Measurements from ENCODE around the gene MYO1E. TPM values are rescaled to one million over a fixed set of nuclear protein-coding genes. Genes with fewer than 3 reads are reported as not detected.
A peak's percentile ranks its signal among the peaks of the same experiment; 100 is the strongest.

MYO1E gene
- total and polyA plus RNA-seq, 2 of the 4 experiments (the other 2 are of a cell fraction) = 13.4 to 37.3 TPM

- no CpG with 5 or more reads among the region's 6 CpGs for WGBS, 2 experiments (ENCODE audit: extremely low coverage in 2 of 2, insufficient read length in 1 of 2)
- in situ Hi-C loops (cut with MboI; ENCODE audit: low sequenced_read_pairs) (loop anchor here (10.0 kb wide), 1 partner anchor 198 kb away; no protein-coding TSS in a partner anchor), intact Hi-C loops (cut with micrococcal nuclease) (loop anchor here (1.0 to 10.0 kb wide), 3 partner anchors 76 to 388 kb away; partner anchors contain the start of gene RNF111), dilution Hi-C loops (cut with HindIII; ENCODE audit: low sequenced_read_pairs, unreplicated experiment) (no loop called here)
- Histone ChIP-seq H3K79me1 (ENCODE audit: low read depth in 1 of 2, low read length in 2 of 2) (peaks cover 19 to 38% of the 10 kb centered on the region in 2 experiments), H3K23ac (ENCODE audit: low read depth, low read length) (peak overlapping the region; percentile 98), H2BK120ac (ENCODE audit: low read depth, low read length) (peak overlapping the region; percentile 94), H2AFZ (replicated peaks; ENCODE audit: low read length, poor library complexity) (peak overlapping the region; percentile 89), H3K4ac (ENCODE audit: low read depth, low read length) (peak overlapping the region; percentile 95), H3K4me3 (ENCODE audit: insufficient read depth, low read depth, low read length) (peak overlapping the region; percentile 67), H3K27me3 (ENCODE audit: control insufficient read depth, insufficient read depth, low read length) (no peaks in the 10 kb centered on the region), H3K4me1 (ENCODE audit: control insufficient read depth, insufficient read depth, low read length) (peaks cover 3% of the 10 kb centered on the region; the same call in 1 of the 2 replicates), H3K9me1 (ENCODE audit: insufficient read depth, low read length) (peaks cover 3% of the 10 kb centered on the region), H3K4me2 (ENCODE audit: low read depth, low read length) (peak overlapping the region; percentile 83), H3K18ac (ENCODE audit: low read depth, low read length) (peak overlapping the region; percentile 86; the same call in 1 of the 2 replicates), H2BK5ac (ENCODE audit: low read depth, low read length, poor library complexity, severe bottlenecking) (peak overlapping the region; percentile 91), H4K8ac (ENCODE audit: low read depth in 2 of 2, low read length in 2 of 2) (peak overlapping the region; percentile 52 to 91; a peak in 3 of 4 replicates), H3K27ac (ENCODE audit: insufficient read depth, low read length) (peak overlapping the region; percentile 67), H2AK9ac (replicated peaks; ENCODE audit: low read depth, low read length, poor library complexity) (peak overlapping the region; percentile 79), H3K14ac (replicated peaks; ENCODE audit: low read depth, low read length) (peak overlapping the region; percentile 99), H3K36me3 (ENCODE audit: control insufficient read depth, insufficient read depth, low read length) (no peaks in the 10 kb centered on the region), H2BK15ac (ENCODE audit: low read depth, low read length) (peak overlapping the region; percentile 75; the same call in 1 of the 3 replicates), H2BK20ac (ENCODE audit: low read depth, low read length) (peak overlapping the region; percentile 89; the same call in 1 of the 2 replicates), H3K9me3 (ENCODE audit: control insufficient read depth, insufficient read depth, low read length) (no peaks in the 10 kb centered on the region), H4K5ac (ENCODE audit: low read depth, low read length) (peak overlapping the region; percentile 50), H3K56ac (ENCODE audit: extremely low read depth, insufficient read depth, low read length) (peak overlapping the region; percentile 97), H3K9ac (ENCODE audit: low read depth, low read length) (peak overlapping the region; percentile 86), H2AK5ac (ENCODE audit: low read depth, low read length) (peak overlapping the region; percentile 51; the same call in 1 of the 2 replicates), H4K91ac (ENCODE audit: insufficient read depth, low read depth, low read length) (peak overlapping the region; percentile 80), H4K20me1 (ENCODE audit: insufficient read depth, low read length) (peaks cover 10% of the 10 kb centered on the region)
- POLR2A ChIA-PET (ENCODE audit: unreplicated experiment) = no interaction called here
- no peak for ATAC-seq (ENCODE audit: low read depth)
- DNase-seq = no peak
- CTCF ChIA-PET = no interaction called here
- TF ChIP-seq CTCF (conservative IDR thresholded peaks at IDR 0.05; ENCODE audit: low read depth, low read length) (no peak), RAD21 (IDR thresholded peaks at IDR 0.05; ENCODE audit: low read length) (no peak), NFE2L2 (IDR thresholded peaks at IDR 0.05; ENCODE audit: low read depth, low read length) (no peak), POLR2A (IDR thresholded peaks at IDR 0.05; ENCODE audit: low read depth, low read length) (no peak), BHLHE40 (IDR thresholded peaks at IDR 0.05; ENCODE audit: low read depth, low read length) (peak; percentile 85)
- TF ChIP-seq, protein P1, sequence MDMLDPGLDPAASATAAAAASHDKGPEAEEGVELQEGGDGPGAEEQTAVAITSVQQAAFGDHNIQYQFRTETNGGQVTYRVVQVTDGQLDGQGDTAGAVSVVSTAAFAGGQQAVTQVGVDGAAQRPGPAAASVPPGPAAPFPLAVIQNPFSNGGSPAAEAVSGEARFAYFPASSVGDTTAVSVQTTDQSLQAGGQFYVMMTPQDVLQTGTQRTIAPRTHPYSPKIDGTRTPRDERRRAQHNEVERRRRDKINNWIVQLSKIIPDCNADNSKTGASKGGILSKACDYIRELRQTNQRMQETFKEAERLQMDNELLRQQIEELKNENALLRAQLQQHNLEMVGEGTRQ (IDR thresholded peaks at IDR 0.05; ENCODE audit: low read depth, low read length) = no peak
- TF ChIP-seq, protein P2, sequence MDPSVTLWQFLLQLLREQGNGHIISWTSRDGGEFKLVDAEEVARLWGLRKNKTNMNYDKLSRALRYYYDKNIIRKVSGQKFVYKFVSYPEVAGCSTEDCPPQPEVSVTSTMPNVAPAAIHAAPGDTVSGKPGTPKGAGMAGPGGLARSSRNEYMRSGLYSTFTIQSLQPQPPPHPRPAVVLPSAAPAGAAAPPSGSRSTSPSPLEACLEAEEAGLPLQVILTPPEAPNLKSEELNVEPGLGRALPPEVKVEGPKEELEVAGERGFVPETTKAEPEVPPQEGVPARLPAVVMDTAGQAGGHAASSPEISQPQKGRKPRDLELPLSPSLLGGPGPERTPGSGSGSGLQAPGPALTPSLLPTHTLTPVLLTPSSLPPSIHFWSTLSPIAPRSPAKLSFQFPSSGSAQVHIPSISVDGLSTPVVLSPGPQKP (IDR thresholded peaks at IDR 0.05; ENCODE audit: borderline replicate concordance, low read depth, low read length) = no peak
- BruUV-seq (replicated peaks) = no TSS peak
Measured at GRCh38 chr15:59373215-59373614, 544 bp upstream of the MYO1E start.

All from IMR-90 (cell line).